Subcutaneous abdominal adipose tissue (tissue), 5 donors: ENCODE results near the gene LPP.
A peak's percentile ranks its signal among the peaks of the same experiment; 100 is the strongest.

Experiments used
- H3K27ac ChIP-seq: one replicate; pipeline ENCODE4 v1.7.0; 2013; ENCODE audit warnings: low read depth, mild to moderate bottlenecking, inconsistent platforms, low read length, moderate library complexity
- H3K27me3 ChIP-seq, 5 donors: one replicate each; pipeline ENCODE4 v1.7.0; 2013; ENCODE audit warnings: low read length in 5 of 5, inconsistent platforms in 1 of 5; ENCODE audit not compliant: control insufficient read depth in 5 of 5, insufficient read depth in 4 of 5
- H3K36me3 ChIP-seq, 5 donors: one replicate each; pipeline ENCODE4 v1.7.0; 2013; ENCODE audit warnings: low read length in 5 of 5; ENCODE audit not compliant: control insufficient read depth in 5 of 5, insufficient read depth in 5 of 5
- H3K4me1 ChIP-seq, 5 donors: one replicate each; pipeline ENCODE4 v1.7.0; 2013; ENCODE audit warnings: low read length in 5 of 5, mild to moderate bottlenecking in 3 of 5, moderate library complexity in 1 of 5; ENCODE audit not compliant: control insufficient read depth in 5 of 5, insufficient read depth in 5 of 5
- H3K4me3 ChIP-seq, 5 donors: one replicate each; pipeline ENCODE4 v1.7.0; 2013; ENCODE audit warnings: low read length in 5 of 5, low read depth in 1 of 5
- H3K9ac ChIP-seq, 5 donors: one replicate each; pipeline ENCODE4 v1.7.0; 2013; ENCODE audit warnings: low read length in 5 of 5, mild to moderate bottlenecking in 4 of 5, moderate library complexity in 3 of 5
- H3K9me3 ChIP-seq, 5 donors: one replicate each; pipeline ENCODE4 v1.7.0; 2013; ENCODE audit warnings: low read length in 5 of 5; ENCODE audit not compliant: control insufficient read depth in 5 of 5
- donor health status: healthy.
- donor health status: healthy.
- donor health status: healthy.
- donor health status: healthy.
- donor health status: healthy.

The LPP gene

DNA sequence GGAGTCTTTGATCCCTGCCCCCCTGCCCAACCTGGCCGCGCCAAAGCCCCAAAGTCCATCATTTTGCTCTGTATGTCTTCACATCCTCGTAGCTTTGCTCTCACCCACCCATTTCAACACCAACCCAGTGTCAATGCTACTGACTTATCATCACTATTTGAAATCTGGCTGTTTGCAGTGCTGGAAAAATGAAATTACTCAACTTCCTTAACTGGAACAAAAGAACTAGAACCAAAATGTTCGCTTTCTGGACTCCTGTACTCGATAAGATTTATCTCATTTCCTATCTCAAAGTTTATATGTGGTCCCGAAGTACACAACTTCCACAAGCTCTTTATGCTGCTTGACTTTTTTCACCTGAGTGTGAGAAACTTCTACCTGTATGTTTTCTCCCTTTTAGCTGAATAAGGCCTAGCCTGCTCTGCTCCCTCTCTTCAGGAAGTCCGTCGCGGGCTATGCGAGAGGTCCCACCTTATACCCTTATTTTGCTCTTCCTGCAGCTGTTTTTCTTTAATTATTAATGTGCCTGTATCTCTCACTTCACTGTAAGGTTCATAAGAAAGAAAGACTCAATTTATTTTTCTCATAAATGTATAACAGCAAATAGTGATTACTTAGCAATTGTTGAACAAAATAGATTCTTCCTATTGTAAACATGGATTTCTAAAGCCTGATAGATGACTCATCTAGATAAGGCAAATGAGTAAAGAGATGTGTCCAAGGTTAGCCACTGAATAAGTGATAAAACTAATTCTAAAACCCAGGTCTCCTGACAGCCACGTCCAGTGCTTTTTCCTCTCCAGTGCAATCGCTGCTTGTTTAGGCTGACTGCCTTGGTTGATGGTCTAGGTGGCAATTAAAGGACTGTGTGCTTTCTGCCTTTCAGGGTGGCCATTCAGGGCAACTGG, 553.7 kb downstream of the LPP start:
- H3K4me1 ChIP-seq, result peaks cover 6 to 13% (median 10%) of the 10 kb centered on the region in 5 donors
- H3K27me3 ChIP-seq, result no peaks in the 10 kb centered on the region
- H3K36me3 ChIP-seq, result no peaks in the 10 kb centered on the region
- H3K9ac ChIP-seq, result no peak overlapping the region
- no peak overlapping the region for H3K4me3 ChIP-seq
- H3K9me3 ChIP-seq, result no peaks in the 10 kb centered on the region
- H3K27ac ChIP-seq, result no peak overlapping the region

DNA sequence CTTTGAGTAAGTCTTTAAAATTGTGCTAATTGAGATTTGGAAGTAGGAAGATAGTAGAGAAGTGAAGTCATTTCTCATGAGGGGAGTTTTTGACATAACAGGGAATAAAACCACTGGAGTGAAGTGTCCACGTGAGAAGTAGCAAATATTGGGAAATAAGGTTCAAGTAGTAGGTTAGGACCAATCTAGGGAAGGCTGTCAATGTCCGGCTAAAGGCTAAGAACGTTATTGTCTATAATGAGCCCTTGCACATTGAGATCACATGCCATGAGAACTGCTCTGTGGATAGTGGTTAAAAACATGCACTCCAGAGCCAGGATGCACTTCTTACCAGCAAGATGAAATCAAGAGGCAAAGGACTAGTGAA, 557.9 kb downstream of the LPP start:
- Histone ChIP-seq H3K9me3 (no peaks in the 10 kb centered on the region), H3K4me3 (no peak overlapping the region), H3K9ac (no peak overlapping the region), H3K4me1 (peaks cover 6 to 21% (median 13%) of the 10 kb centered on the region in 5 donors), H3K27ac (peak overlapping the region; percentile 64), H3K27me3 (no peaks in the 10 kb centered on the region), H3K36me3 (peaks cover 0 to 3% (median 0%) of the 10 kb centered on the region in 5 donors)

DNA sequence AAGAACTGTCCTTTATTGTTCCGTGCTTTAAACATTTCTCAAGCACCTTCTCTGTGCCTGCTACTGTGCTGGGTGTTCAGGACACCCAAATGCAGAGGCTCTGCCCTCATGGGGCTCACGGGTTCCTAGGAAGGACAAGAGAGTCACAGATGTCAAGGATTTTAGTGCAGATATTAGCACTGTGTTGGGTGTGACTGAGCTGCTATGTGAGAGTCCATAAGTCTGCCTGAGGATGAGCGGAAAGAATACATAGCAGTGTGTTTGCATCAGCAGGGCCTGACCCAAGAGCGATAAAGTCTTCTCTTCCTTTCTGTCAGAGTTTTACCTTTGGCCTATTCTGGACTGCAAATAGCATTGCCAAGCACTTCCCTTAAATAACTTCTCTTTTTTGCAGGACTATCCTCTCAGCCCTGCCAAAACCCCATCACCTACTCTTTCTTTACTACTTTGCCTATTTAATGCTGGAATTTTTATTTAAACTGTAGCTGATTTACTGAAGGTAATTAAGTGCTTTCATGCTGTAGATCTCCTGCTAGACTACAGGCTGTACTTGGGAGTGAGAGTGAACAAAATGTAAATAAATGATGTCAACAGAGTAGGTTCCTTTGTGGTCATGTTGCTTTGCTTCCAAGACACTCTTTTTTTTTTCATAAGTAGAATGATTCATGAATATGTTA, 558.4 kb downstream of the LPP start:
- Histone ChIP-seq H3K4me1 (peaks cover 6 to 21% (median 11%) of the 10 kb centered on the region in 5 donors), H3K27ac (peak overlapping the region; percentile 64), H3K9ac (no peak overlapping the region)

DNA sequence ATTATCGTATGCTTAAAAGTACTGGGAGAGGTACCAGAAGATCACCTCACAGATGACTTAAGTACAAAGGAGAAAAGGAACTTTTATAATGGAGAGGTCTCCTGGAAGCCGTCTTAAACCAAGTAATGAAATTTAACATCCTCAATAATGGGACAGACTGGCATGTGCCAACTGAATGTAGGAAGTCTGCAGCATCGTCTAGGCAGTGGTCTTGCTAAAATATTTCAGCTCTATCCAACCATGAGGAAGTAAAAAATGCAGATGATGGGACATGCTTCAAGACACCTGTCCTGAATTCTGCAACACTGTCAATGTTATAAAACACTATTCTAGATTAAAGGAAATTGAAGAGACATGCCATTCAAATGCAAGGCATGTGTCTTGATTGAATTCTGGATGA, 559.0 kb downstream of the LPP start:
- Histone ChIP-seq H3K36me3 (peaks cover 0 to 3% (median 0%) of the 10 kb centered on the region in 5 donors), H3K9ac (no peak overlapping the region), H3K9me3 (no peaks in the 10 kb centered on the region), H3K4me3 (no peak overlapping the region), H3K27me3 (no peaks in the 10 kb centered on the region), H3K27ac (no peak overlapping the region), H3K4me1 (peaks cover 6 to 21% (median 11%) of the 10 kb centered on the region in 5 donors)

More for the DNA sequence above, 558.4 kb downstream of the LPP start:
- no peaks in the 10 kb centered on the region for H3K9me3 ChIP-seq
- no peaks in the 10 kb centered on the region for H3K27me3 ChIP-seq
- no peak overlapping the region for H3K4me3 ChIP-seq
- peaks cover 0 to 3% (median 0%) of the 10 kb centered on the region in 5 donors for H3K36me3 ChIP-seq

DNA sequence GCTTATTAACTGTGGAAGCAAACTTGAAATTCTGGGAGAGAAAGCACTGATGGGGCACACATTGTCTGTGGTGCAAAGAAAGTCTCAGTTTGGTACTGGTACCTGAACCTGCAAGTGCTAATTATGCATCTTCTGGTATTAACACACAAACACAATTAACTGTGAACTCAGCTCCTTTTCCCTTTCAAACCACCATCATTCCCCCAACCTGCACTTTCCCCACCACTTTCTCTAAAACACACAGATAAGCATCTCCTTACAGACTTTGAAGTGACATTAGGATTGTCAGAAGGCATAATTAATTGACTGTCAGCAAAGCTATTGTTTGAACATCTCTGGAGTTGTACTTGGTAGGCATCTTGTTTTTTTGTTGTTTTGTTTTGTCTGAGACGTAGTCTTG, 565.6 kb downstream of the LPP start:
- no peak overlapping the region for H3K4me3 ChIP-seq
- no peak overlapping the region for H3K27ac ChIP-seq
- no peaks in the 10 kb centered on the region for H3K9me3 ChIP-seq
- H3K27me3 ChIP-seq, result no peaks in the 10 kb centered on the region
- H3K36me3 ChIP-seq, result no peaks in the 10 kb centered on the region
- peaks cover 0 to 6% (median 0%) of the 10 kb centered on the region in 5 donors for H3K4me1 ChIP-seq
- H3K9ac ChIP-seq, result no peak overlapping the region

DNA sequence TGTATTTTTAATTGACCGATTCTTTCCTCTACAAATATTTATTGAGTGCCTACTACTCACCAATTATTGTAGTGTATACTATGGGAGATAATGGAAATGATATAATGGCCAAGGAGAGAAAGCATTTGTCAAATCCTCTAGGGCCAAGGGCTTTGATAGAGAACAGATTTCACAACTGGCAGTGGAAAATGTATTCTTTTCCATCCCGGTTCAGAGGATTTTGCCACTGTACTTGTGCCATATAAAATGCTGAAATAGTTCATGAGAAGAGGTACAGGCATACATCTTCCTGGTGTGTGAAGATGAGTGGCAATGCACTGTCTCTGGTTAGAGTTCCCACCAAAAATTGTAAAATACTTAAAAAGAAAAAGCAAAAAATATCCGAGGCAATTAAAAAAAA, 566.3 kb downstream of the LPP start:
- Histone ChIP-seq H3K9me3 (no peaks in the 10 kb centered on the region), H3K36me3 (no peaks in the 10 kb centered on the region), H3K9ac (no peak overlapping the region), H3K27me3 (no peaks in the 10 kb centered on the region), H3K27ac (no peak overlapping the region), H3K4me3 (no peak overlapping the region), H3K4me1 (peaks cover 0 to 6% (median 0%) of the 10 kb centered on the region in 5 donors)

DNA sequence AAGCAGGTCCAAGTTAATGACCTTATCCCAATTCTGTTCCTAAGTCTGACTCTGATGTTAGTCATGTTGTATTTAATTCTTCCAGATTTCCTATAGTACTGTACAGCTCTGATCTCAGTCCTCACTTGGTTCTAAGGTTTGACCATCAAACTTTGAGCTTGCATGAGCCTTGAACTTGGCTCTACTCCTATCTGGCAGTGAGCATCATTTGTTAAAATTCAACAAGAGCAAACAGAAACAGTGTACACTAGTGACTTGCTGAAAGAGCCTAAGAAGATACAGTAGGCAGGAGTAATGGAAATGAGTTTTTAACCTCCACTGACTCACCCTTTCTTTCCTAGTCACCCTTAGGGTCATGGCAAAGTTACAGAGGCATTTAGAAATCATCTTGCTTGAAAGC, 566.7 kb downstream of the LPP start:
- Histone ChIP-seq H3K36me3 (no peaks in the 10 kb centered on the region), H3K27me3 (no peaks in the 10 kb centered on the region), H3K4me3 (no peak overlapping the region), H3K9ac (no peak overlapping the region), H3K27ac (no peak overlapping the region), H3K9me3 (no peaks in the 10 kb centered on the region), H3K4me1 (peaks cover 0 to 2% (median 0%) of the 10 kb centered on the region in 5 donors)

DNA sequence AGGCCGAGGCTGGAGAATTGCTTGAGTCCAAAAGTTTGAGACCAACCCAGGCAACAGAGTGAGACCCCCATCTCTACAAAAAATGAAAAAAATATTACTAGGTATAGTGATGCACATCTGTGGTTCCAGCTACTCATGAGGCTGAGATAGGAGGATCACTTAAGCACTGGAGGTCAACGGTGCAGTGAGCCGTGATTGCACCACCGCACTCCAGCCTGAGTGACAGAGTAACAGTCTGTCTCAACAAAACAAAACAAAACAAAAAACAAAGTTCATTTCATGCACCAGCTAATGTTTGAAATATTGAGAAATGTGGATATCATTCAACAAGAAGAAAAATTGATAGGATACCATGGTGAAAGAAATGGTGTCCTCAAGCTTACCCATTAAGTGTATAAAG, 567.4 kb downstream of the LPP start:
- no peaks in the 10 kb centered on the region for H3K9me3 ChIP-seq
- H3K27me3 ChIP-seq, result no peaks in the 10 kb centered on the region
- no peak overlapping the region for H3K9ac ChIP-seq
- H3K36me3 ChIP-seq, result no peaks in the 10 kb centered on the region
- H3K4me1 ChIP-seq, result no peaks in the 10 kb centered on the region
- no peak overlapping the region for H3K27ac ChIP-seq
- H3K4me3 ChIP-seq, result no peak overlapping the region

DNA sequence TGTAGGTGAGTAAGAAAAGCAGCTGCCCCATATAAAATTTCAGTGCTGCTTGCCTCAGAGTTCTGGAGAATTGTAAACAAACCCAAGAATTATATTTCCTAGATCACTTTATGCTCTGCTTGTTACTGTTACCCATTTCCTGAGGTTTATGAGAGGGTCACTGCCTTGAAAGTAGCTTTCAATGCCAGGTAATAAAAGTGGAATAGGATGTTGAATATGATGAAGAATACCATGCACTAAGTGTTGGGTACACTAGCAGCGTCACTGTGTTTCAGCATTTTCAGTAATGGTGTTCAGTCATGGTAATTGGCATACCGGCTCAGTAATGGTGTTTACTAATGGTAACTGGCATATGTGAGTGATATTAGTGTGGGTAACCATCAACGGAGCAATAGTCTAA, 568.0 kb downstream of the LPP start:
- H3K9ac ChIP-seq, result no peak overlapping the region
- H3K36me3 ChIP-seq, result no peaks in the 10 kb centered on the region
- no peak overlapping the region for H3K4me3 ChIP-seq
- H3K9me3 ChIP-seq, result no peaks in the 10 kb centered on the region
- no peaks in the 10 kb centered on the region for H3K27me3 ChIP-seq
- no peak overlapping the region for H3K27ac ChIP-seq
- H3K4me1 ChIP-seq, result no peaks in the 10 kb centered on the region

DNA sequence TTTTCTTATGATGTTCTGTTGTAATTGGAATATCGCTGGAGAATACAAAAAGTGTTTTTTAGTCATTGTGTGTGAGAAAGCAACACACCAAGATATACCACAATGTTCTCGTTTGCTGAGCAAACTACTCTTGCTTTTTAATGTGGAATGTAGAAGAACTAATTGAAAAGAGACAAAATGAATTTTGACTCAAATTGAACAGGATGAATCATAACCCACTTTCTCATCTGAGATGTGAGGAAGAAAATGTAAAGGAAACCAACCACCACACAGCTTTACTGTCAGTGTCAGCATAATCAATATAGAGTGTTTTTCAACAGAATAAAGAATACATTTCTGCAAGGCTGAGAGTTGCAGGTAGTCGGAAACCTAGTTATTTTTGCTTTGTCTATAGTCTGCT, 569.0 kb downstream of the LPP start:
- Histone ChIP-seq H3K9me3 (no peaks in the 10 kb centered on the region), H3K27me3 (no peaks in the 10 kb centered on the region), H3K36me3 (no peaks in the 10 kb centered on the region), H3K27ac (no peak overlapping the region), H3K9ac (no peak overlapping the region), H3K4me3 (no peak overlapping the region), H3K4me1 (no peaks in the 10 kb centered on the region)
